GM18505 (cell line): ENCODE data around the gene FARS2.

ENCODE experiments used
- ATAC-seq: cut with Tn5 transposase; IDR thresholded peaks from one replicate; pipeline ENCODE4 v1.9.1; 2021; ENCODE audit not compliant: unreplicated experiment
- POLR2A ChIP-seq: IDR thresholded peaks from 4 replicates; pipeline ENCODE4 v1.6.1; 2011; ENCODE audit warnings: borderline replicate concordance; ENCODE audit not compliant: insufficient read depth, insufficient read length; ENCODE audit errors: extremely low read depth

Gene FARS2

DNA sequence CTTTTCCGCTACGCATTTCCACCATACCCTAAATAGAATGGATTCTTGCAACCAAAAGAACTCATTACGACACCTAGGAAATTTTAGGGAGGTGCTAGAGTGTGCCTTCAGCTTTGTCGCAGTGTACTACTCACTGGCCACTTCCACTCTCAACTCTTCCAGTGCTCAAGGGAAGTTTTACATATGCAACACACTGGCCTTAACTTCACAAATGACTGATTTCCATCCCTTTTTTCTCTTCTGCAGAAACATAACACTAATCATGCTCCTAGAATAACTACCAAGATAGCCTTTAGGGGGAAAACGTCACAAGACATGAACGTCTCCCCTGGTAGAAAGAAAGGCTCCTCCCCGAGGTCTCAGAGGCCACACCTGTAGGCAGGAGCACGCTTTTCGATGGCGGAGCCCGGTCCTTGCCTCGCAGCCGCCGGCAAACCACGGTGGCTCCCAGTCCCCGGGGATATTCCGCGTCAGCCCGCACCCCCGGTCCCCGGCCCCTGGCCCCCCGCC lies 1.1 kb upstream of the FARS2 start:
- peak; percentile 53 for ATAC-seq
- TF ChIP-seq POLR2A, result peak; percentile 16

DNA sequence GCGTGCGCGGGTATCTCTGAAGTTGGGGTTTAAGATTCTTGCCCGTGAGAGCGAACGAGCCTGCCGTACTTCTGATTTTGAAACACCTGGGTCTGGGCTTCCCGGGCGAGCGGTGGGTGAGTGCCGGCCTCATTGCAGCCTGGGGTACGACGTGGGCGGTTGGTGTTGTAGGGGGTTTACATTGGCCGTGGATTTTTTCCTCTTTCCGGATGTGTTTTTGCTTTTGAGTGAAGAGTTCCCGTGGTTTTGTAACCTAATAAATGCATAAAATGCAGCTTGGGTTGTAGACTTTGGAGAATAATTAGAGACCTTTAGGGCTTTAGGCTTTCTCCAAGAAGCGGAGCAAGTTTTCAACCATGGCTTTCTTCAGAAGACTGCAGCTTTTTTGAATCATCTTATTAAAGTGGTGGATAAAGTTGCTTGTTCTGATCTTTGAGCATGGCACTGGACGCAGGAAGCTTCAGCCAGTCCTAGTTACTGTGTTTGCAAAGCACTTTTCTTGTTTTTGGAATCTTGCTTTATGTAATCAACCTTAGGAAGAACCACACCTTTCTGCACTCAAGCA lies 314 bp downstream of the FARS2 start:
- ATAC-seq, result no peak
- TF ChIP-seq POLR2A, result peak; percentile 52

DNA sequence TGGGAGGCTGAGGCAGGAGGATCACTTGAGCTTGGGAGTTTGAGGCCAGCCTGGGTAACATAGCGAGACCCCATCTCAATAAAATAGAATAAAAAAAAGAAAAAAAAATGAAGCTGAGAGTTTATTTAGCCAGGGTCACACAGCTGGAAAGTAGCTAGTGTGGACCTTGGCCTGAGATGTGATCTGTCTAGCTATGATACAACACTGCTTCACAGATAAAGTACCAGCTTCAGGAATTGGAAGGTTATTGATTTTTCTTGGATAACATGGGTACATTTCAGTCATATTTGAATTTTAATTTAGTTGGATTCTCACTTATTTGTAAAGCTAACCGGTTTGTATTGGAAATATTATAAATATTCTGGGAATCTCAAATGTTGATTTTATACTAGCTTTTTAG lies 5.1 kb downstream of the FARS2 start:
- no peak for TF ChIP-seq POLR2A
- no peak for ATAC-seq

- ATAC-seq, result no peak
- no peak for TF ChIP-seq POLR2A
These were observed 8.9 kb downstream of the FARS2 start for GRCh38 chr6:5270093-5270680.

DNA sequence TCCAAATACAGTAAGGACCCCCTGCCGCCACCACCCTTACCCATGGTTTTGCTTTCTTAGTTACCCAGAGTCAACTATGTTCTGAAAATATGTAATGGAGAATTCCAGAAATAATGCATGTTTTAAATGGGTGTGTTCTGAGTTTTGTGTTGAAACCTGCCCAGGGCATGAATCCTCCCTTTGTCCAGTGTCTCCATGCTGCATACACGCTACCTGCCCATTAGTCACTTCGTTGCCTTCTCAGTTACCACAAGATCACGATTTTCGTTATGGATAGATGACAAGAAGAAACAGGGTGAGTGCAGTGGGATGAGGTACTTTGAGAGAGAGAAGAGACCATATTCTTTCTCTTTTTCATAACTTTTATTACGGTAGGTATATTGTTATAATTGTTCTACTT lies 10.6 kb downstream of the FARS2 start:
- ATAC-seq, result no peak
- TF ChIP-seq POLR2A, result no peak

DNA sequence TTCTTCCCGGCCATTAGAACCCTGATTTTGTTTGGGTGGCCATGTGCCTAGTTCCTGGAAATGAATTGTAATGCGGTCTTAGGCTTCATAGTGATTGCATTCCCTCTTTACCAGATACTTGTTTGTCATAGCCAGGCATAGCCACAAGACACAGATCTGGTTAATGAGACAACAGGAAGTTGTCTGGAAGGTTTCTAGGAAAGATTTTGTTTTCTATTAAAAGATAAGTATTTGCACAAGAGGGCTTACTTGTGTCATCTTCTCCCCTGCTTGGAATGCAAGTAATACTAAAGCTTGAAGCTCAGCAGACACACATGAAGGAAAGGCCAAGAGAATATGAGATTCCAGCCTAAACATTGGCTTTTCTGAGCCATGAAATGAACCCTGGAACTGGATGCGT lies 12.9 kb downstream of the FARS2 start:
- TF ChIP-seq POLR2A, result no peak
- no peak for ATAC-seq

- ATAC-seq, result no peak
- TF ChIP-seq POLR2A, result no peak
These were observed 14.2 kb downstream of the FARS2 start for GRCh38 chr6:5275497-5275896.

- ATAC-seq, result no peak
- TF ChIP-seq POLR2A, result no peak
These were observed 15.3 kb downstream of the FARS2 start for GRCh38 chr6:5276581-5276980.

- ATAC-seq, result no peak
These were observed 16.3 kb downstream of the FARS2 start for GRCh38 chr6:5277589-5277988.

GRCh38 chr6:5278047-5278446 lies 16.7 kb downstream of the FARS2 start:
- no peak for TF ChIP-seq POLR2A
- peak; percentile 64 for ATAC-seq

More at GRCh38 chr6:5277589-5277988, 16.3 kb downstream of the FARS2 start:
- TF ChIP-seq POLR2A, result no peak

DNA sequence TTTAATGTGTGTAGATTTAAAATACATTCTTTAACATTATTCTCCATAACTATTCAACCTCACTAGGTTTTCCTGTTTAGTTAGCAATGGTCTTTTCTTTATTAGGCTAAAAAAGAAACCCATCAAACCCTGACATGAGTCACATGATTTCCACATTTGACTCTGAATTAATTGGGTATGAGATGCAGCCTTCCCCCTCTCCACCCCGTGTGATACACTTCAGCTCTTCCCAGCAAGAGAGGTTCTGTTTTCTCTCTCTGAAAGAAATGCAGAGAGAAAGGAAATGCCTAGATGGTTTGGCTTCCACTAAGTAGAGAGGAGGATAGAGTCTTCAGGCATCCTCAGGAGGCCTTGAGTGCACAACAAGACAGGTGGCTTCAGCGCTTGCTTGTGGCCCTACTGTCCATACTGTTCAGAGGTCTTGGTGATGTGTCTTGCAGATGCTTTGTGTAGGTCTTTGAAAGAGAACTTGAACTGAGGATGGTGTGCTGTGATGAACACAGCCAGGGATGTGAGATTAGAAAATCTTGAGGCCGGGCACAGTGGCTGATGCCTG lies 17.3 kb downstream of the FARS2 start:
- no peak for TF ChIP-seq POLR2A
- no peak for ATAC-seq

GRCh38 chr6:5279891-5280338 lies 18.6 kb downstream of the FARS2 start:
- no peak for ATAC-seq
- TF ChIP-seq POLR2A, result no peak

DNA sequence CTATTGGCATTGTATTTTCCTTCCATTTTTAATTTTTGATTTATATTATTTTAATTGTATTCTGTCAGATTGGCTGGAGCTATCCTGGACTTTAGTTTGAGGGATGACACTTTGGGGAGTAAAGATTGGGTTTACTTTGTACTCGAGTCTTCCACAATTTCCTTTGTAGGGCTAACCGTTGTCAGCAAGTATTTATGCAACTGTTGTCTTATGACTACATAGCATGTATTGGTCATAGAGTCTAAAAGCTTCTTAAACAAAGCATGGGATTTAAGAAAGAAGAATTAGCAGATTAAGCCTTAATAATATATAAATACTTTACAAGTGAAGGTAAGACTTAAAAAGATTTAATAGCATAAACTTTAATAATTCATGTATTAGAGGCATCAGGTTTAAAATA lies 19.6 kb downstream of the FARS2 start:
- ATAC-seq, result no peak
- TF ChIP-seq POLR2A, result no peak

- ATAC-seq, result no peak
- no peak for TF ChIP-seq POLR2A
These were observed 20.9 kb downstream of the FARS2 start for GRCh38 chr6:5282191-5282623.

DNA sequence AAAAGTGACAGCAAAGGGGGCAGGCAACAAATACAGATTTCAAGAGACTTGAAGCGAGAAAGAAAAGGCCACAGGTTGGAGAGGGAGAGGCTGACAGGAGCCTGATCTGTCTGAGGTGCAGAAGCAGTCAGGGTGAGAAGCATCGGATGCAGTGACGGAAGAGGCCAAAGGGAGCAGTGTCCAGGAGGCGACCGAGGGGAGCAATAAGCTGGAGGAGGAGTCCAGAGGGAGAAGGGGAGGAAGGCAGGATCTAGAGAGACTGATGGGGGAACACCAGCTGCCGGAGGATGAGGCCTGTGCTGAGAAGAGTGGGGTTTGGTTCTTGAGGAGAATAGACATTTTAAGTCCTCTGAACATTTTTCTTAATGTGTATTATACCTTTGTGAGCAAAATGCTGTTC lies 23.8 kb downstream of the FARS2 start:
- no peak for ATAC-seq
- no peak for TF ChIP-seq POLR2A

DNA sequence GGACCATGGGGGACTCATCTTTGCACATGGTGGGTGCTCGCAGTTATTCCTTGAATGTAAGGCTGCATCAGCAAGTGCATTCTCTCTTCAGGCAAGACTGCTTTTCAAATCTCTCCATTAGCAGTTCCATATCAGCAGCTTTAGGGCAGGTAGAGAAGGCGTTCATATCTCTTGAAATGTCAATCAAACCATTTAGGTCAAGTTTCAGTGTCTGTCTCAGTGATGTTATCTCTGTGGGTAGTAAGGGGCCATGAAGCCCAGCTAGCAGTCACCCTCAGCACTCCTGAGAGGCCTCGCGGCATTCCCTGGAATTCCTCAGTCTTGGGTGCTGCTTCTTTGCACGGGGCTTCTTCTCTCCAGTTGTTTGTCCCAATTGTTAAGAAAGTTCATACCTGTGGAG lies 24.2 kb downstream of the FARS2 start:
- no peak for ATAC-seq
- no peak for TF ChIP-seq POLR2A
